Ovary (tissue), 10 donors: ENCODE data around the gene ABCC12. TPM values are rescaled to one million over a fixed set of nuclear protein-coding genes. Genes with fewer than 3 reads are reported as not detected.

ENCODE experiments used
- DNase-seq, 5 donors: peaks; one replicate each; pipeline ENCODE4 v3.0.0-alpha.2; 2019 to 2020
- H3K27ac ChIP-seq, 2 donors: fragments of 200-600 bp; one replicate each; pipeline versions ENCODE4 v1.5.1 to v1.8.0; 2019 to 2022
- H3K27me3 ChIP-seq: fragments of 200-600 bp; one replicate; pipeline ENCODE4 v1.8.0; 2022
- H3K36me3 ChIP-seq: fragments of 200-600 bp; sonication (generic); one replicate; pipeline ENCODE4 v1.5.1; 2019
- H3K4me1 ChIP-seq: one replicate; pipeline ENCODE4 v1.8.1; 2013; ENCODE audit warnings: mild to moderate bottlenecking, moderate library complexity; ENCODE audit not compliant: insufficient read depth
- H3K4me3 ChIP-seq: fragments of 200-600 bp; sonication (generic); one replicate; pipeline ENCODE4 v1.5.1; 2017
- H3K9me3 ChIP-seq, 2 donors: fragments of 200-600 bp in 1 of 2; sonication (generic) in 1 of 2; one replicate each; pipeline versions ENCODE4 v1.5.1 to v1.8.1; 2013 to 2019; ENCODE audit warnings: mild to moderate bottlenecking in 1 of 2, moderate library complexity in 1 of 2
- EP300 ChIP-seq: sonication (generic); formaldehyde crosslinking; IDR thresholded peaks from one replicate; pipeline ENCODE4 v1.6.1; 2017; ENCODE audit warnings: antibody characterized with exemption
- POLR2A ChIP-seq: fragments of 450-650 bp; IDR thresholded peaks from one replicate; pipeline ENCODE4 v1.6.1; 2017; ENCODE audit warnings: antibody characterized with exemption, mild to moderate bottlenecking, moderate library complexity
- WGBS, 3 donors: extraction: QIAGEN DNeasy Blood & Tissue Kit in 1 of 3; methylation state at CpG; one replicate each; pipeline versions ENCODE4 v1.1.5 to v1.1.7; 2013 to 2017; 5-methylcytosine and 5-hydroxymethylcytosine counted together
- intact Hi-C, 4 donors: fragments of 100-400 bp; cut with DNase I; formaldehyde crosslinking; loops; one replicate each; pipeline versions ENCODE4 v1.11.0 to v1.15.1; 2022 to 2023
- long read RNA-seq, 3 donors: library from polyadenylated mRNA in 2 of 3; unstranded in 2 of 3; transcript quantifications; one replicate each; pipeline ENCODE4 v2.0.0 and lab custom pipeline, GENCODE V29; 2021 to 2026
- polyA plus RNA-seq, 2 donors: library from polyadenylated mRNA; stranded (reverse); fragments of 200-250 nt in 1 of 2; fragments of 350-450 nt in 1 of 2; fragmentation: Illumina TruSeq in 1 of 2; extraction: RNeasy Lipid Tissue Mini Kit (QIAGEN cat#74804) in 1 of 2; gene quantifications; one replicate each; pipeline ENCODE4 v1.2.3, GENCODE V29; 2013 to 2014
- total RNA-seq, 7 donors: library from RNA; depleted of rRNA in 2 of 7; stranded (reverse); fragments of >200 nt in 2 of 7; fragmentation: NEBNext Ultra II Directional in 3 of 7; extraction: Animal tissue kit (Norgen Biotek cat#: 25700) in 3 of 7; gene quantifications; one replicate each; pipeline versions ENCODE4 v1.1.0 to v1.2.4, GENCODE V29; 2016 to 2023
- TF ChIP-seq, protein P1 (sequence below), 3 donors: fragments of 450-650 bp in 2 of 3; fragments of 200-600 bp in 1 of 3; IDR thresholded peaks; one replicate each; pipeline versions ENCODE4 v1.5.1 to v1.8.0; 2016 to 2022; ENCODE audit warnings: antibody characterized with exemption in 3 of 3, mild to moderate bottlenecking in 1 of 3
- donor health status: DM: no; HTN: no; CAD: no; lungs with moderate emphysema.
- donor health status: DM: no; HTN: no; CAD: no.
- donor health status: Bipolar disorder and iron deficiency.
- donor health status: DM: yes; HTN: yes; CAD: no.
- donor health status: DM: no; HTN: no; CAD: no.
- donor health status: DM: yes; HTN: yes; CAD: no.

ABCC12 gene
- under 1 TPM in 1 of 7 donors, not detected in 6; 0.10 TPM for total RNA-seq
- polyA plus RNA-seq, result under 1 TPM; 0.08 to 0.12 TPM
- long read RNA-seq, donor 1, result 0 reads
- long read RNA-seq, donor 2, result 0 reads
- long read RNA-seq, donor 3, result 0 reads

DNA sequence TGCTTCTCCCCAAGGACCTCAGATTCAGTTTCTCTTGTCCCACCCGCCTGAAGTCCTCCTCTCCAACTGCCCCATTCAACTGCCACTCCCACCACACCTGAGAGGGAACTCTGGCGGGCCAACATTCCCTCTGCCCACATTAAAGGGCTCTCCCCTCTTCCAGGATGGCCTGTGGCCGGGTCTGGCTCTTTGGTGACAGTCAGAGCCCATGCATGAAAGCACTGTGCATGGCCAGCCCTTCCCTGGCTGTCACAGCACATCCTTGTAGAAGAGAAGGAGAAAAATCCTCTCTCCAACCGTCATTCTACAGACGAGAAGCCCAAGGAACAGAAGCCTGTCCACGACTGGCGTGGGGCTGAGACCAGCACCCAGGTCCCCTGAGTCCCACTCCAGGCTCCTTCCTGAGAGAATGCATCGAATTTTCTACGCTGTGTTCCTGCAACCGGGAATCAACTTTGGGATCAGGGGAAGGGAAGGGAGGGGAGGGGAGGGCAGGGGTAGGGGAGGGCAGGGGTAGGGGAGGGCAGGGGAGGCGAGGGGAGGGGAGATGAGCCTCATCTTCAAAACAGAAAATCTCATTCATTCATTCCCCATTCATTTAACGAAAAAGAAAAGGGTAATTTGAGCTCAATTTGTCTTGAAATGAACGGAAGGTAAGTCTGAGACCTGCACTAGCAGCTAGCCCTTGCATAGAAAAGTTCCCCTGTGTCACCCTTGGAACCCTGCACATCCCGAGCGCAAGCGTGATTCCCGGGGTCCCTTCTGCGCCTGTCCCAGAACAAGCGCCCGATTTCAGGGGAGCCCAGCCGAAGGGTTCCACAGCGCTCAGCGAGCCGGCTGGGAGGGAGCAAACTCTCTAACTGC lies at the start of gene ABCC12:
ABCC12 (minus strand) TSS at position 68 of the 864 bp plus-strand sequence. CDS start 9,569 bp downstream, outside the sequence.
- H3K27ac ChIP-seq, result no peak within 1 kb of the TSS
- no peaks in the 10 kb centered on the region for H3K9me3 ChIP-seq
- TF ChIP-seq, protein P1, sequence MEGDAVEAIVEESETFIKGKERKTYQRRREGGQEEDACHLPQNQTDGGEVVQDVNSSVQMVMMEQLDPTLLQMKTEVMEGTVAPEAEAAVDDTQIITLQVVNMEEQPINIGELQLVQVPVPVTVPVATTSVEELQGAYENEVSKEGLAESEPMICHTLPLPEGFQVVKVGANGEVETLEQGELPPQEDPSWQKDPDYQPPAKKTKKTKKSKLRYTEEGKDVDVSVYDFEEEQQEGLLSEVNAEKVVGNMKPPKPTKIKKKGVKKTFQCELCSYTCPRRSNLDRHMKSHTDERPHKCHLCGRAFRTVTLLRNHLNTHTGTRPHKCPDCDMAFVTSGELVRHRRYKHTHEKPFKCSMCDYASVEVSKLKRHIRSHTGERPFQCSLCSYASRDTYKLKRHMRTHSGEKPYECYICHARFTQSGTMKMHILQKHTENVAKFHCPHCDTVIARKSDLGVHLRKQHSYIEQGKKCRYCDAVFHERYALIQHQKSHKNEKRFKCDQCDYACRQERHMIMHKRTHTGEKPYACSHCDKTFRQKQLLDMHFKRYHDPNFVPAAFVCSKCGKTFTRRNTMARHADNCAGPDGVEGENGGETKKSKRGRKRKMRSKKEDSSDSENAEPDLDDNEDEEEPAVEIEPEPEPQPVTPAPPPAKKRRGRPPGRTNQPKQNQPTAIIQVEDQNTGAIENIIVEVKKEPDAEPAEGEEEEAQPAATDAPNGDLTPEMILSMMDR (IDR thresholded peaks at IDR 0.05), result no peak
- TF ChIP-seq POLR2A (no peak), EP300 (no peak)
- no peaks in the 10 kb centered on the region for H3K27me3 ChIP-seq
- WGBS, 3 donors, result 45 to 55% (median 50%) methylated on average over 24 of the region's 24 CpGs
- H3K4me1 ChIP-seq, result no peaks in the 10 kb centered on the region
- DNase-seq, result no peak
- no peaks in the 10 kb centered on the region for H3K36me3 ChIP-seq
- H3K4me3 ChIP-seq, result no peak within 1 kb of the TSS
- intact Hi-C loops, result loop anchor here (5.0 to 10.0 kb wide), 6 partner anchors 1009 to 1301 kb away; partner anchors contain the start of gene NETO2 (in 2 of the 4)

DNA sequence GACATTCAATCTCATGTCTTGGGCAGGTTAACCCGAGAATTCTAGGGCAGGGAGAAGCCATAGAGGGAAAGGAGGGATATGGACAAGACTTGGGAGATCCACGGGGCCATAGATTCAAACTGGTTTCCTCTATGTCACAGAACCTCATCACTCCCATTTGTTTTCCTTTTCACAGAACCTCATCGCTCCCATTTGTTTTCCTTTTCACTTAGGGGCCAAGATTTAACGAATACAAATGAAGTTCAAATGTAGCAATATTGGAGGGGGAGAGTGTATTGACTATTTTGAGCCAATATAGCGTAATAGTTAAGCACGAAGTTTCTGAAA lies 49.0 kb upstream of the ABCC12 start:
- H3K4me1 ChIP-seq, result no peaks in the 10 kb centered on the region
- no peaks in the 10 kb centered on the region for H3K27me3 ChIP-seq
- no peaks in the 10 kb centered on the region for H3K9me3 ChIP-seq
- TF ChIP-seq EP300 (no peak), POLR2A (no peak)
- TF ChIP-seq, protein P1 (IDR thresholded peaks at IDR 0.05), result no peak
- WGBS, 3 donors, result 79 to 88% (median 84%) methylated on average over 6 of the region's 6 CpGs
- H3K27ac ChIP-seq, result no peak overlapping the region
- no peak for DNase-seq
- intact Hi-C loops, result no loop called here
- H3K36me3 ChIP-seq, result no peaks in the 10 kb centered on the region
- H3K4me3 ChIP-seq, result no peak overlapping the region

DNA sequence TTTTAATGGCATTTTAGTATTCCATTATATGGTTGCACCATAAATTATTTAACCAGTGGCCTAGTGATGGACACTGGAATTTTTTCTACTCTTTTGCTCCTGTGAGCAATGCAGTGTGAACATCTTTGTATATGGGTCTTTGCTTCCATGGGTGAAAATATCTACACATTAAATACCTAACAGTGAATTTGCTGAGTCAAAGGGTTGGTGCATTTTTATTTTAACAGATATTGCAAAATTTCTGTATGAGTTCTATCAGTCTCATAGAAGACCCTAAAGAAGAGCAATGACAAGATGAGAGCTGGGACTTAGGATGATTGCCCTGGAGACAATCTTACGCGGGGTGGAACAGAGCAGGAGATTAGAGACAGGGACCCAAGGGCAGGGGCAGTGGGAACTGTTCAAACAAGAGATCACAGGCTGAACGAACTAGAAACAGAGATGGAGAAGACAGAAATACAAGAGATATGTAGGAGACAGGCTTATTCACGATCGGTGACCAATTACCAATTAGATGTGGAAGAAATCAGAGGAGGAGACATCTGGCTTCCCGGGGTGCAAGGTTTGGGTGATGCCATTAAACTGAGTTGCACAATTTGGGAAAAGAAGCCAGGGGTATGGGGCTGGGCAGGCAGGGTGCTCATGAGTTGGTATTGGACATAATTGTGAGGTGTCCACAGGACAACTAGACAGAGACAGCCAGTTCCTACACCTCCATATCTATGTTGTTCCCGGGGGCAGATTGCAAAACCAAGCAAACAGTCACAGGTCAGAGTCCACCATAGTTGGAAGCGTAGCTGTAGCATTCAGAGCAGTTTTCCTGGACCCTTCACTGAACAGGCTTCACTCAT lies 48.4 kb upstream of the ABCC12 start:
- no peak overlapping the region for H3K27ac ChIP-seq
- 82 to 86% (median 85%) methylated on average over 8 of the region's 8 CpGs for WGBS, 3 donors
- no peak for DNase-seq
- H3K4me1 ChIP-seq, result no peaks in the 10 kb centered on the region
- no peaks in the 10 kb centered on the region for H3K27me3 ChIP-seq
- intact Hi-C loops, result no loop called here
- H3K9me3 ChIP-seq, result no peaks in the 10 kb centered on the region
- no peaks in the 10 kb centered on the region for H3K36me3 ChIP-seq
- TF ChIP-seq POLR2A (no peak), EP300 (no peak)
- TF ChIP-seq, protein P1 (IDR thresholded peaks at IDR 0.05), result no peak
- no peak overlapping the region for H3K4me3 ChIP-seq

DNA sequence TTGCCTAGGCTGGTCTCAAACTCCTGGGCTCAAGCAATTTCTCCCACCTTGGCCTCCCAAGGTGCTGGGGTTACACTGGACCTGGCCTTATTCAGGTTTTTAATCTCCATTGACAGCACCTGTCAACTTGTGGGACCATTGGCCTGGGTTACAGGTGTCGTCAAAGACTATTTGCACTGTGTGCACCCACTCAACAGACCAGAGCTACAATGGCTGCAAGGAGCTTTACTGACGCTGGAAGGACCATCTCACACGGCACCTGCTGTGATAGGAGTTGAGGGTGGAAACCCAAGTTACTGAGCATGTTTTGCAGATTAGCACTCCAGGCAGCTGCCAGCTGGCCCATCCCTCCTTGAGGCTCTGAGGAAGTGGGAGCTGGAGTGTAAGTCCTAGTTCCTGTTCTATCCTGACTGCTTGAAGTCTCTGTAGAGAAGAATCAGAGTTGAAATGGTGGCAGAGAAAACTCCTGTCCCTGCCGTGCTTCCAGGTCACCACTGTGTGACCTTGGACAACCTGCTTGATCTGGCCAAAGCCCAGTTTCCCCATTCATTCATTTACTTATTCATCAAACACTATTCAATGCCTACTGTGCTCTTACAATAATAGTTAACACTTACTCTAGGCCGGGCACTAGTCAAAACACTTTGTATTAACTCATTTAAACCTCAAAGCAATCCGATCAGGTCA lies 45.9 kb upstream of the ABCC12 start:
- no peaks in the 10 kb centered on the region for H3K36me3 ChIP-seq

More for the DNA sequence above, 45.9 kb upstream of the ABCC12 start:
- Histone ChIP-seq H3K9me3 (no peaks in the 10 kb centered on the region), H3K4me1 (no peaks in the 10 kb centered on the region), H3K27ac (no peak overlapping the region), H3K27me3 (no peaks in the 10 kb centered on the region), H3K4me3 (no peak overlapping the region)
- intact Hi-C loops, result no loop called here
- DNase-seq, result no peak
- TF ChIP-seq, protein P1 (IDR thresholded peaks at IDR 0.05), result no peak
- TF ChIP-seq EP300 (no peak), POLR2A (no peak)
- 53 to 58% (median 54%) methylated on average over 6 of the region's 6 CpGs for WGBS, 3 donors
